HG03439 (cell line): ENCODE measurements around the gene MRM3.
"Not testable (repeated sequence)": the region's sequence is repeated elsewhere in the genome, so short reads cannot be mapped to it uniquely, and the experiment has no call there.

Experiments used
- ATAC-seq: cut with Tn5 transposase; IDR thresholded peaks from one replicate; pipeline ENCODE4 v1.9.1; 2021; ENCODE audit warnings: mild to moderate bottlenecking, moderate library complexity; ENCODE audit not compliant: unreplicated experiment

The MRM3 gene

DNA sequence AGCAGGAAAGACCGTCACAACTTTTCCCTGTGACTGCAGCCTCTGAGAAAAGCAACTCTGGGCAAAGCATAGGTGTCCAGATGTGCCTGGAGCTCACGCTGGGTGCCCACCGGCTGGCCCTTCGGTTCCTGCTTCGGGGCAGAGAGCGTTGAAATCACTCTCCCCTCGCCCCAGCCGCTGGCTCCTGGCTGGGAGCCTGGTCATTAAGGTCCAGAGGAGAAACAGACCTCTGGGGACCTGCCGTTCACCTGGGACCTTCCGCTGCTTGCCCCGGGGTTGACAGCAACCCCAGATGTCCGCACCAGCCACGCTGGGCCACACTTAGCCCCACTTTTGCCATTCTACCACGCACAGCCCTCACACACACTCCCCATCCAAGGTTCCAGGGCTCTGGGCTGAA lies 13.1 kb downstream of the MRM3 start:
- ATAC-seq: no peak

DNA sequence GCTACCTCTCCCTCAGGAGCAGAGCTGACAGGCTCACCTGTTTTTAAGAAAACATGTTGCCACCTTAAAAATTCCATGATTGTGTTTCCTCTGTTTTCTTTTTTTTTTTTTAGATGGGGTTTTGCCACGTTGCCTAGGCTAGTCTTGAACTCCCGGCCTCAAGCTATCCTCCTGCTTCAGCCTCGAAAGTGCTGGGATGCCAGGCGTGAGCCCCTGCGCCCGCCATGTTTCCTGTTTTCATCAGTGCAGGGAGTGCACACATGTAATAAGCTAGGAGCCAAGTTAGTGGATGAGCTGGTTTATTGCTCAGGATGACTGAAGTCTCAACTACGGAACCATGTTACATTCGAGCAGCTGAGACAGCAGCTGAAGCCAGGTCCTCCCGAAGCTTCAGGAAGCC lies 13.6 kb downstream of the MRM3 start:
- no peak for ATAC-seq

DNA sequence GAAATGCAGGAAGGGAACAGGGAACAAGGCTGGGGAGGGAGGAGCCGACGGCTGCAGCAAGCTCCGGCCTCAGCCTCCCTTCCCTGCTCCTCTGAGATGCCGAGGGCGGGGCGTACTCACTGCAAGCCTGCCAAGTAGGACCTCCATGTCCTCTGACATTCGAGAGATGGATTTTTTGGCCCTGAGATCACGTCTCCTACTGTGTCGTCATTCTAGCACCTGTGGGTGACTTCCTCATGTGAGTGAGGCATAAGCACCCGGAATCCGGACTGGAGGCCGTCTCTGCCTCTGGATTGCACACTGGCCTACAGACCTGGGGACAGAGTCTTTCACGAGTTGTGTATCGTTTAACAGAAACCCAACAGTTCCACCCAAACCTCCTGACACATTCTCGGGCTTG lies 14.5 kb downstream of the MRM3 start:
- no peak for ATAC-seq

DNA sequence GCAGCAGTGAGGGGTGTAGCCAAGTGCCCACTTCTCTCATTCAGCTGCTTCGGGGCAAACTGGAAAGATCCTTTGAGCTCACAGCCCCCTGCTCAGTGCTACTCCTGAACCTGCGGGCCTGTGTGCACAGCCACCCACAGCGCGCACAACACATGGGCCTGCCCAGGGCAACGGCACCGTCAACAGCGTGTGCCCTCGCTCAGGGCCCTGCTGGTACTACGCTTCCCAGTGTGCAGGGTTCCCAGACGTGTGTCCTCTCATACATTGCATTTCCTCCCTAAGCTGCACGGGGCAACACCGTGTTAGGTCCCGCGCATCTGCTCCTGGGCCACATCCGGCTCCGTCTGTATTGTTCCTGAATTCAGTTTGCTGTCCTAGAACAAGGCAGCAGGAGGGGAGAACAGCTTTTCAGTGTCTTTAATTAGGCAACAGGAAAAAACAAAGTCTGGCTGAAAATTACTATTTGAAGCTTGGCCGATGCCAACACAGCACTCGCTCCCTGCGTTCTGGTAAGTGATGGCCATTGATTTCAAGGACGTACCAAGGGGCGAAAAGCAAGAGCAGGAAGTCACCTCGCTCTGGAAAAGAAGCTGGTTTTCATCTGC lies 15.2 kb downstream of the MRM3 start:
- no peak for ATAC-seq

DNA sequence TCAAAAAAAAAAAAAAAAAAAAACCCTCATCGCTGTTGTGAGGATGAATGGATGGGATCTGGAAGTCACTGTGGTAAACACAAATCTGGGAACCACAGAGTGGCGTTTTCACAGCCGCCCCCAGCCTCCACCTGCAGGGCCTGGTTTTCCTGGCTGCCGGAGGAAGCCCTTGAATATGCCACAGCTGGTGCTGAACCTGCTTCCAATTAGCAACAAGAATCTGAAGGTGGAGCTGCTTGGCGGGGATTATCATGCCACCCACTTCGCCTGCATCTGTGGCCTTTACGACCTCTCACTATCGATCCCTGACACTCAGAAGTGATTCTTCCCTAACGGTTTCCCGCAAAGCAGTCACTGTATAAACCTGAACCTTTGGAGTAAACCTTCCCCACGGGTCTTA lies 16.1 kb downstream of the MRM3 start:
- no peak for ATAC-seq

DNA sequence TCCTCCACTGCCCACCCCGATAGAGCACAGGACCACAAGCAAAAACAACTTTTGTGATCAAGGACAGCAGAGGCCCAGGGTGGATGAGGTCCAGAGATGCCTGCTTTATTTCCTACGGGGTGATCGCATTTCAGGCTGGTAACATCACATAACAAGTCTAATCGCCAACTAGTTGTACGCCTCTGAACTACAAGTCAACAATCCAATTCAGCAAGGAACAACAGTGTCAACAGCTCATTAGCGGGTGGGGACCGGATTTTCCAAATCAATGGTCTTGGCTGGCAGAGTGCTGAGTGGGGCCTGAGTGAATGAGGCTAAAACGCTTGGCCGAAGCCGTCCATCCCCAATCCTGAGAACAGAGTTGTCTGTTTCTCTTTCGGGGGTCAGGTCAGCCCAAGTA lies 17.1 kb downstream of the MRM3 start:
- no peak for ATAC-seq

DNA sequence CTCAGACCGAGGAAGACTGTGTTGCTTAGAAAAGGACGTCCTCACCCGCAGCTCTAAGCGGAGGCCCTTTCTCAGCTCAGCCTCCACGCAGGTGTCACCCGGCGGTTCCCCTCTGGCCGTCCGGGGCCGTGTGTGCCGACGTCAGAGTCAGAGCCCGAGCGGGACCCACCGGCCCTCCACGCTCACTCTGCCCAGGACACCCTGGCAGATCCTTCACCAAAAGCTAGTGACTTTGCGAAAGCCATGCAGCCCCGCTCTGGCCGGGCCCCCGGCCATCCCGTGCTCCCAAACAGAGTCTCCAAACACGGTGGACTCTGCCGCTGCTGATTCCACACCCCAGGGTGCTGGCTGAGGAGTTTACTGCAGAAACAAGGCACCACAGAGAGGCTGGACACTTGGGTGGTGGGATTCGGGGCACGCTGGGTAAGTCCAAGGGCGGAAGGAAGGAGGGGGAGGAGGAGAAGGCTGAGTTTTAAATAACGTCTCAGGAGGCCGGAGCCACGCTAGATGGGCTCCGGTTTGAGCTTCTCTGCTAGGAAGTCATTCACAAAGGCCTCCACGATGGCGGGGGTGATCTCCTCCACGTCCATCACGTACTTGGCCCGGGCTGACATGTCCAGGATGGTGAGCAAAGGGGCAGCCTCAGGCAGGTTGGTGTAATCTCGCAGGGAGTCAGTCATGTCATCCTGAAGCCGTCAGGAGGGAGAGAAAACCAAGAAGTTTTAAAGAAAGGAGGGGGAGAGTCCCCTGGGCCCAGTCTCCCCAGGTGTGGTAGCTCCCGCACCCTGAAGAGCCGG lies 18.5 kb downstream of the MRM3 start:
- ATAC-seq: no peak

DNA sequence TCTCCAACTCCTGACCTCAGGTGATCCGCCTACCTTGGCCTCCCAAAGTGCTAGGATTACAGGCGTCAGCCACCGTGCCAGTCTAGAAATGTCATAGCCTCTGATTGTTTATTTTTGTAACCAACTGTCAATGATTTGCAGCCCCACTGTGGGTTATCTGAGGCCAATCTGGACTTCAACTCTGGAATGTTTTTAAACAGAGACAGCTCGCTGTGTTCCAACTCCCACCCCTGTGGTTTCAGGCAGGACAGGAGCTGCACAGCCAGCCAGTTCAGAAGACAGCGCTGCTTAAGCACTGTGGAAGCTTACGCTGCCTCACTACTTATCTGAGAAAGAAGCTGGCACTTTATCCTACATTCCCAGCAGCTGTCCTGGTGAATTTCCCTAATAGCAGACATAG lies 19.5 kb downstream of the MRM3 start:
- no peak for ATAC-seq

DNA sequence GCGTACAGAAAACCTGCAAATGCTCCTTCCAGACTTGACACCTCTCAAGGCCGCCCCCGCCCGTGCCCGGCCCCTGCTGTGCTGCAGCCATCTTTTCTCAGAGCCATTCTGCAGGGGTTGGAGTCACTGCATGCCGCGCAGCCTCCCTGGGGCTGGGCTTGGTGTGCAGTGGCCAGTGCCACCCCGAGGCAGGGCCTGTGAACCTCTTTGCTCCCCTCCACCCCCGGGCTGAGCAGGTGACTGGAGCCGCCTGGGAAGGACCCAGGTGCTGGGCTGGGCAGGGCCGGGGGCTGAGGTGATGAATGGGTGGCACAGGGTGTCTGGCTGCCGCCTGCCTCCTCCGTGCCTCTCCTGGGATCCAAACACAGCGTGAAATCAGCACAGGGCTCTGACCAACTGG lies 20.3 kb downstream of the MRM3 start:
- no peak for ATAC-seq

DNA sequence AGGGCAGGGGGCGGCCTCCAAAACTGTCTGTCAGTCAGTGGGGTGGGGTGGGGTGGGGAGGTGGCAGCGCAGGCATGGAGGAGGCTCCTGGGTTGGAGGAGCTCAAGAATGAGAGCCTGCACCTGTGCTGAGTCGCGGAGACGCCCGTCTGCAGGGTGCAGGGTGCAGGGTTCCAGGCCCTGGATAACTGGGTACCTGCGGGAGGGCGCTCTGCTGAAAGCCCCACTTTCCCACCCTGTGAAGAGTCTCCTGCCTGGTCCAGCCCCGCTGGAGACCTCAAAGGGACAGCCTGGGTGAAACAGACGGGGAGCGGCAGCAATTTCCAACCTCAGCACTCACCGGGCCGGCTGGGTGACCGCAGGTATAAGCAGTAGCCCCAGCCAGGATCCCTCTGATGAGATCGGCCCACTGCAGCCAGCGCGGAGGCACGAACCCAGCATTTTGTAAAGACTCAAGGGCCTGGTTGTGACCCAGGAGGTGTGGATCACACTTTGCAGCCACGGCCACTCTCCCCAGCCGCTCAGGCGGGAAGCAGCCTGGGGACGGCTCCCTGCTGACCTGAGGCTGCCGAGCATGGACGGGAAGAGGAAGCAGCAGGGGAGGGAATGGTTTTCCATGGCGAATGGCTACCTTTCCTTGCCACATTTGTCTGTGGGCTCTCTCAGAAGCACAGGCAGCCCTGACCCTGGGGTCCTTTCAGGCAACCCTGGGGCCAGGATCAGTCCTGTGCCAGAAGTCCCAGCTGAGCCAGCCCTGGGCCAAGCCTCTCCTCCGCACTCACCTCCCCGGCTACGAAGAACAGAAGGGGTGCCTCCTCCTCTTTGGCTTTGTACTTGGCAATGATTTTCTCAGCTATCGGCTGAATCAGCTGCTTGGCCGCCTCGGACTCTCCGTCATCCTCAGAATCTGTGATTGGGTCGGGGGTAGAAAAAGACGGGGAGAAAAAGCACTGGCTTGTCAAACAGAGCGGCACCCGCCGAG lies 21.0 kb downstream of the MRM3 start:
- ATAC-seq: no peak

DNA sequence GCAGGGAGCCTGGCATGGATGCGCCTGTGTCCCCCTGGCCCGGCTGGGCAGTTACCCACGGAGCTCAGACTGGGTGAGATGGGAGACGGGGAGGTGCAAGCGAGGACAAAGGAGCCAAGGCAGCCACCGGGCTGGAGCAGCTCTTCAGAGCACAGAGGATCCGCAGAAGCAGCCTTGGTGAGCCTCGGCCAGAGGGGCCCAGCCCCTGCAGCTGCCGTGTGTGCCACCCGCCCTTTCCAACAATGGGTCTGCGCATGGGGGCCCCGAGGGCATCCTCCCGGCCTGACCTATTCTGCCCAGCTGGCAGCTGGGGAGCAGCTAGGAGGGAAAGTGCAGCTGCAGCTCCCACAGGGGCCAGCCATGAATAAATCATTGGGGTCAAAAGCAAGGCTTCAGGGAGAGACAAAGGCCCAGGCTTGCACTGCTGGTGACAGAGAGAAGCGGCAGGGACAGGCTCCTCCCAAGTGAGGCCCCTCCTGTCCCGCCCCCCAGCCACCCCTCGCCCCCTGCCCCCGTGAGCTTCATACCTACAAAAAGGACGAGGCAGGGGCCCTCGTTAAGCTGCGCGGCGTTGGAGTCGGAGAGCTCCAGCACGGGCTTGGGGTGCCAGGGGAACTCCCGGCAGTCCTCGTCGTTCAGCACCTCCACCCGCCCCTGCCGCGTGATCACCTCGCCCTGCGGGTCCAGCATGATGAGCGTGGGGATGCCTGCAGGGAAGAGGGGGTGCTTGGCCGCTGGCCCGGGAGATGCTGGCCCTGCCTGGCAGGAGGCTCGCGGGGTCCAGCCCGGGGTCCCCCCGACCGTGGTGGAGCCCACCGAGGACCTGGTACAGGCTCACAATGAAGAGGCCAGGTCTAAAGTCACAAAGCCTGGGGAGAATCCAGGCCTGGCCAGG lies 22.6 kb downstream of the MRM3 start:
- no peak for ATAC-seq

DNA sequence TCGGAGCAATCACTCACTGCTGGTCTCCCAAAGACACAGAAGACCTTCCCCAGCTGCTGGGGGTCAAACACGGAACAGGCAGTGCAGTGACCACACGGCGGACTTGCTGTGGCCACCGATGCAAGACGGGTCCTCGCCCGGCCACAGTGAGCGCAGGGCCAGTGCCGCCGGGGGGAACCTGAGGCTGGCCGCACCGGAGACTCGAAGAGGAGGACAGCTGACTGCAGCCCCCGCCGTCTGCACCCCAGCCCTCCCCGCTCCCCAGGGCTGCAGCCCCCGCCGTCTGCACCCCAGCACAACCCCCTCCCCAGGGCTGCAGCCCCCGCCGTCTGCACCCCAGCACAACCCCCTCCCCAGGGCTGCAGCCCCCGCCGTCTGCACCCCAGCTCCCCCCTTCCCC lies 23.7 kb downstream of the MRM3 start:
- not testable (repeated sequence) for ATAC-seq

DNA sequence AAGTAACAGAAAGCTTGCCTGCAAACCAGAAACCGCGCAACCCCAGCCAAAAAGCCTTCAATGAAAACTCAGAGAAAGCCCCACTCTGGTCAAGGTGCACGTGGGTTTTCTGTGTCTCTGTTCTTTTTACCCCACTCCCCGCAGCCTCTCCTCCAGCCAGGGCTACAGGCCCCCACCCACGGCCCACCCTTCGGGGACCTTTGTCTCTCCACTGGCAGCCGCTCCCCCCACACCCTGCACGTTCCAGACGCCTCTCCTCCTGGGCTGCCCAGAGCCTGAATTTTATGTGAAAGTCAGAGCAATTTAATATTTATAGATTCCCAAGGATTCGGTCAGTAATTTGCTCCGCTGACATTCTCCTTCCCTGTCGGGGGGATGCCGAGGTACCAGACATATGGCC lies 24.2 kb downstream of the MRM3 start:
- no peak for ATAC-seq

DNA sequence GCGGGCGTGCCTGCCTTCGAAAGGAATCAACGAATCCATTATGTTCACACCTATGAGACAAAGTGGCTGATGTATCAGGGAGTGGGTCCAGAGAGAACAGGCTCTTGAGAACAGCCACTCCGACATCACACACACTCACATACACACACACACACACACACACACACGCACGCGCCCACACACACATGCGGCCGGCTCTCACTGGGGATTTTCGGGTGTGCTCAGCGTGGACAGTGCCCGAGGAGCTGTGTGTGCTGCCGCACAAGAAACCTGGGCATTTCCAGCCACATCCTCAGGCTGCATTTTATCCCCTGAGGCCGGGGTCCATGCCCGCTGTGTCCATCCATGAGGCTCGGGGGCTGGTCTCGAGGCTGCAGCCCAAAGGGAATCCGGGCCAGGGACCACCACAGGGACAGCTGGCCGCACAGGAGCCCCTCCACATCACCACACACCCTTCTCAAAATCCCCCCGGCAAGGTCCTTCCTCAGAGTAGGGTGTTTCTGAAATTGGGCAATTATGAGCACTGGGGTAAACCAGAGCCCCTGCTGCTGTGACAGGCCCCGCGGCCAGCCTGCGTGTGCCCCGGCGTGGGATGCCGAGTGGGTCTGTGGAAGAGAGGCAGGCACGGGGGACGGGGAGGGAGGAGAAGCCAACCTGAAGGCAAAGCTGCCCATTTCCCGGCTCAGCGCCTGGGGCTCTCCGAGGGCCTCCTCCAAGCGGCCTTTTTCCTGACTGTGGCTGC lies 24.8 kb downstream of the MRM3 start:
- ATAC-seq: no peak

DNA sequence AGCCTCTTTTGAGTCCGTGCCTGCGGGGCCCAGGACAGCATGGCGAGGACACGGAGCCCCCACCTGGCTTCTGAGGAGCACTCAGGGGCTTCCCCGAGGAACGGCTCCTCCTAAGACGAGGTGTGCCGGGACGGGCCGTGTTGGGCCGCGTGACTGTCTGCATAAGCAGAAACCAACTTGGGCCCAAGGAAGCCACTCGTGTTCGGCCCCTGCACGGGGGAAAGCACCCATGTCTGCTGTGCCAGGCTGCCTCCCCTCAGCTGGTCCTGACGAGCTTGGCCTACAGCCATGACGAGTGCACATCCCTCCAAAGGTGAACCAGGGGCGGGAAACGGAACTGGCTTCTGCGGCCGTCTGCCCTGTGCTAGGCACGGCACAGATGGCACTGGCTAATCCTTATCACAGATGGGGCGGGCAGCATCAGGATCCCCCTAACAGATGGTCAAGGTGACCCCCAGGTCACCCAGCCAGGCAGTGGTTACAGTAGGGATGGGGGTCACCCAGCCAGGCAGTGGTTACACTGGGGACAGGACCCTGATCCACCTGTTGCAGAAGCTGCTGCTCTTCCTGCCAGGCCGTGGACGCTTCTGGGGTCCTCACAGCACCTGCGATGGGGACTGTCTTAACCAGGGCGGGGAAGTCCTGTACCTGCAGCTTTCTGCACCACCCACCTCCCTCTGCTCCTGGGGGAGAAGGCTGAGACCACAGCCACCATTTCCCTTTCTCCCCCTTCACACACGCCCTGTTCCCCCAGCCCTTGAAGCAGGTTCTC lies 25.6 kb downstream of the MRM3 start:
- ATAC-seq: no peak

DNA sequence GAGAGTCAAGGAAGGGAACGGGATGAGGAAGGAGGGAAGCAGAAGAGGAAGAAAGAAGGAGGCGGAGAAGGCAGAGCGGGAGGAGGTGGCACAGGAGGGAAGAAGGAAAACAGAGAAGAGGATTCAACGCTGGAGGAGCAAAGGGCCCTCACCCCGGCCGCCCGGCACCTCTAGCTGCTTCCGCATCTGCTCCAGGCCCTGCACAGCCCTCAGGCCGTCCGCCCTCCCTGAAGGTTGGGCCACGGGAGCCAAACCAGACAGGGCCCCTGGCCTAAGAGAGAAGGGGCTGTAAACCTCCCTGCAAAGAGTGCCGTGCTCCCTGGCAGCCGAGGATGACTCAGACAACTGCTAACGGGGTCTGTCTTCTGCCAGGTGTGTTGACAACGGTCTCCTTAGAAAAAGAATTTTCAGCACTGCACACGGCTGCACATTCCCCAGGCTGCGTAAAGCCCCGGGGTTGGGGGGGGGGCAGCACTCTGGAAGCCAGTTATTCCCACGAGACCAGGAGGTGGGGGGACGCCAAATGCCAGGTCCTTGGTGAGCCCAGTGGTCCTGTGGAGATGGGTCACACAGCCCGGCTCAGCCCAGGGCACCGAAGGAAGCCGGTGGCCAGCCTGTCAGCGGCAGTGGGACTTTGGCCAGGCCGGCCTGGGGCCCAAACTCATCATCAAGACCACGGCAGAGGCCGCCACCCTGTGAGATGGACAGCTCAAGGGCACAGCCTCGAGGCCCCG lies 29.1 kb downstream of the MRM3 start:
- no peak for ATAC-seq

DNA sequence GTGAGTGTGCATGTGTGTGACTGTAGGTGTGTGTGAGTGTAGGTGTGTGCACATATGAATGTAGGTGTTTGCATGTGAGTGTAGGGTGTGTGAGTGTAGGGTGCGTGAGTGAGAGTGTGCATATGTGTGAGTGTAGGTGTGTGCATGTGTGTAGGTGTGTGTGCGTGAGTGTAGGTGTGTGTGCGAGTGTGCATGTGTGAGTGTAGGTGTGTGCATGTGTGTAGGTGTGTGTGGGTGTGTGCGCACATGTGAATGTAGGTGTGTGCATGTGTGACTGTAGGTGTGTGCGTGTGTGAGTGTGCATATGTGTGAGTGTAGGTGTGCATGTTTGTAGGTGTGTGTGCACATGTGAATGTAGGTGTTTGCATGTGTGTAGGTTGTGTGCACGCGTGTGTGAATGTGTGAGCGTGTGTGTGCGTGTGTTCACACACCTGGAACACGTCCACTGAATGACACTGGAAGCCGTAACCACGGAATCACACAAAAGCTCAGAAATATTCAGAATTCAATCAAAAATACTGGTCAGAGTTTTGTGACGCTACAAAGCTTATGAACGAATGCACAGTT lies 30.6 kb downstream of the MRM3 start:
- ATAC-seq: no peak

DNA sequence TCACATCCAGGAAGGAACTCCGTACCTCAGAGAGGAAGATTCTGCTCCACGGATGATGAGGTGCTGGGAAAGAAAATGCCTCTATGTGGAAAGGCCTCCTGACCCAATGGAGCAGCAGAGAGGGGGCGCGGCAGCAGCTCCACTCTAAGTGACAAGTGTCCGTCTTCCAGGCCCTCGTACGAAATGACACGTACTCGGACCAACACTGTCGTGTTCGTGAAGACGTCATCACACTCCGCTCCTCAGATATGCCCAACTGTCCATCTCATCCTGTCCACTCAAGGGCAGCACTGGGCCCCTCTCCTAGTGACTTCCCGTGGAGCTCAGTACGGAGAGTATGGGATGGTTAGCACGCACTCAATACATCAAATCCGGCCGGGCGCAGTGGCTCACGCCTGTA lies 32.2 kb downstream of the MRM3 start:
- no peak for ATAC-seq
